K562 (cell line): Measurements from ENCODE around the gene FES. TPM values are rescaled to one million over a fixed set of nuclear protein-coding genes. Genes with fewer than 3 reads are reported as not detected.

Experiments used
- ASH1L ChIP-seq: fragments of 450-650 bp; IDR thresholded peaks from 2 replicates; pipeline ENCODE4 v1.6.1; 2018; ENCODE audit warnings: borderline replicate concordance, mild to moderate bottlenecking, low read depth; ENCODE audit not compliant: partially characterized antibody
- BCL6 ChIP-seq: fragments of 250-450 bp; sonication (Bioruptor Pico); IDR thresholded peaks from 2 replicates; pipeline ENCODE4 v1.4.0; 2020
- CHD2 ChIP-seq: IDR thresholded peaks from 2 replicates; pipeline ENCODE4 v1.6.1; 2011; ENCODE audit warnings: low read depth, low read length
- CTCFL ChIP-seq: IDR thresholded peaks from 2 replicates; pipeline ENCODE4 v1.6.1; 2011; ENCODE audit warnings: borderline replicate concordance, low read depth, mild to moderate bottlenecking, moderate library complexity, low read length; ENCODE audit not compliant: insufficient read depth, poor library complexity, severe bottlenecking
- HLTF ChIP-seq: fragments of 450-650 bp; IDR thresholded peaks from 2 replicates; pipeline ENCODE4 v1.6.1; 2016
- HMG20B ChIP-seq: fragments of 250-450 bp; sonication (Bioruptor Pico); IDR thresholded peaks from 2 replicates; pipeline ENCODE4 v1.5.0; 2021; ENCODE audit warnings: mild to moderate bottlenecking
- IRF9 ChIP-seq: fragments of 450-650 bp; IDR thresholded peaks from 2 replicates; pipeline ENCODE4 v1.6.1; 2016; ENCODE audit warnings: missing biosample characterization, missing genetic modification characterization
- MBD2 ChIP-seq: sonication (generic); IDR thresholded peaks from 2 replicates; pipeline ENCODE4 v1.6.1; 2016; ENCODE audit warnings: low read depth, borderline replicate concordance
- NELFE ChIP-seq: IDR thresholded peaks from 2 replicates; pipeline ENCODE4 v1.6.1; 2011; ENCODE audit warnings: mild to moderate bottlenecking; ENCODE audit not compliant: insufficient read depth, insufficient read length
- PKNOX1 ChIP-seq: fragments of 450-650 bp; IDR thresholded peaks from 2 replicates; pipeline ENCODE4 v1.6.1; 2016
- POLR3G ChIP-seq: IDR thresholded peaks from 2 replicates; pipeline ENCODE4 v1.6.1; 2011; ENCODE audit not compliant: insufficient read length, insufficient replicate concordance; ENCODE audit errors: extremely low read depth
- PREB ChIP-seq: sonication (generic); formaldehyde crosslinking; IDR thresholded peaks from 2 replicates; pipeline ENCODE4 v1.8.1; 2023; ENCODE audit warnings: mild to moderate bottlenecking, missing genetic modification reagents
- RFX5 ChIP-seq: IDR thresholded peaks from 2 replicates; pipeline ENCODE4 v1.6.1; 2011; ENCODE audit warnings: low read depth, mild to moderate bottlenecking, improper control_type of control experiment, low read length
- SMC3 ChIP-seq: conservative IDR thresholded peaks from 2 replicates; pipeline ENCODE4 v1.6.1; 2011; ENCODE audit warnings: low read depth, low read length, improper control_type of control experiment; ENCODE audit not compliant: insufficient read depth
- VEZF1 ChIP-seq: fragments of 200-800 bp; sonication (Bioruptor generic); IDR thresholded peaks from 2 replicates; pipeline ENCODE4 v1.6.1; 2017; ENCODE audit warnings: missing genetic modification characterization, missing compliant biosample characterization
- ZC3H8 ChIP-seq: fragments of 450-650 bp; IDR thresholded peaks from 2 replicates; pipeline ENCODE4 v1.6.1; 2017
- ZFP30 ChIP-seq: fragments of 250-450 bp; sonication (Bioruptor Pico); IDR thresholded peaks from 2 replicates; pipeline ENCODE4 v1.8.0; 2022; ENCODE audit warnings: moderate library complexity, mild to moderate bottlenecking, inconsistent platforms, borderline replicate concordance
- ZNF24 ChIP-seq: fragments of 450-650 bp; IDR thresholded peaks from 2 replicates; pipeline ENCODE4 v1.6.1; 2016
- ZNF41 ChIP-seq: fragments of 250-450 bp; sonication (Bioruptor Pico); conservative IDR thresholded peaks from 2 replicates; pipeline ENCODE4 v1.4.0; 2020; ENCODE audit warnings: mild to moderate bottlenecking
- ZNF449 ChIP-seq: fragments of 250-450 bp; sonication (Bioruptor Pico); IDR thresholded peaks from 2 replicates; pipeline ENCODE4 v1.8.0; 2022; ENCODE audit warnings: moderate library complexity, mild to moderate bottlenecking, inconsistent platforms
- polyA plus RNA-seq, 8 experiments: library from polyadenylated mRNA; depleted of rRNA in 4 of 8; stranded (reverse) in 5 of 8; unstranded in 3 of 8; fragments of >200 nt; fragmentation: Nextera tagmentation in 2 of 8; fragmentation: Illumina TruSeq in 1 of 8; extraction: Ambion mirVana in 2 of 8; extraction: Trizol in 1 of 8; gene quantifications; 2 replicates each; pipeline versions ENCODE4 v1.2.1 to v1.2.3, GENCODE V29; 2011 to 2014; ENCODE audit warnings: inconsistent platforms in 1 of 8, missing spikeins in 1 of 8
- total RNA-seq, 7 experiments: library from RNA; depleted of rRNA in 6 of 7; stranded (reverse); fragments of >200 nt in 6 of 7; fragmentation: Illumina TruSeq in 2 of 7; extraction: Trizol in 2 of 7; gene quantifications; 2 replicates each; pipeline versions ENCODE4 v1.2.1 to v1.2.3, GENCODE V29; 2011 to 2021; ENCODE audit warnings: low replicate concordance in 1 of 7

Gene FES
- total and polyA plus RNA-seq, 9 of the 15 experiments (the other 6 are each of a cell fraction or from before 2014, with no cell fraction given), result 0.38 to 2.6 (median 0.82) TPM

GRCh38 chr15:90901175-90902039 is 17.1 kb downstream of the FES start (continued):
- TF ChIP-seq CTCFL (no peak), ZNF449 (CRISPR knock-in tag) (peak; percentile 79; the same call in 1 of the 2 replicates), POLR3G (no peak), BCL6 (CRISPR knock-in tag) (peak; percentile 50; the same call in 1 of the 2 replicates), PKNOX1 (peak; percentile 80), HMG20B (CRISPR knock-in tag) (no peak), CHD2 (no peak), ZNF24 (peak; percentile 81), RFX5 (no peak), ZFP30 (CRISPR knock-in tag) (no peak), PREB (CRISPR knock-in tag) (no peak), IRF9 (tag) (no peak), HLTF (peak; percentile 96; the same call in 1 of the 2 replicates), SMC3 (no peak), NELFE (no peak), MBD2 (peak; percentile 91), ASH1L (no peak), ZNF41 (CRISPR knock-in tag) (peak; percentile 76; the same call in 1 of the 2 replicates), ZC3H8 (no peak), VEZF1 (CRISPR knock-in tag) (peak; percentile 62)
